Stimulated activated memory B cell treated with anti-CD40 and anti-IgM and Interleukin-4, amounts not matched to agents 10 μg/mL and 1 μg/mL and 100 μg/mL, for 72 hours (primary cell): ENCODE data around the gene MRPS9.
A peak's percentile ranks its signal among the peaks of the same experiment; 100 is the strongest.

Source experiments
- ATAC-seq: fragments of 150-1000 bp; cut with Tn5 transposase; 2 replicates; pipeline ENCODE4 v1.10.0; 2021
- H3K27ac Mint-ChIP-seq: one replicate; pipeline ENCODE4 v1.8.0; 2022; ENCODE audit warnings: mild to moderate bottlenecking, mixed read lengths
- H3K27me3 Mint-ChIP-seq: one replicate; pipeline ENCODE4 v1.8.0; 2022; ENCODE audit warnings: mixed read lengths
- H3K36me3 Mint-ChIP-seq: one replicate; pipeline ENCODE4 v1.8.0; 2022; ENCODE audit warnings: mixed read lengths
- H3K4me1 Mint-ChIP-seq: one replicate; pipeline ENCODE4 v1.8.0; 2022; ENCODE audit warnings: mixed read lengths
- H3K4me3 Mint-ChIP-seq: one replicate; pipeline ENCODE4 v1.8.0; 2022; ENCODE audit warnings: mild to moderate bottlenecking, moderate library complexity, mixed read lengths
- H3K9me3 Mint-ChIP-seq: one replicate; pipeline ENCODE4 v1.8.0; 2022; ENCODE audit warnings: mixed read lengths

Gene MRPS9

DNA sequence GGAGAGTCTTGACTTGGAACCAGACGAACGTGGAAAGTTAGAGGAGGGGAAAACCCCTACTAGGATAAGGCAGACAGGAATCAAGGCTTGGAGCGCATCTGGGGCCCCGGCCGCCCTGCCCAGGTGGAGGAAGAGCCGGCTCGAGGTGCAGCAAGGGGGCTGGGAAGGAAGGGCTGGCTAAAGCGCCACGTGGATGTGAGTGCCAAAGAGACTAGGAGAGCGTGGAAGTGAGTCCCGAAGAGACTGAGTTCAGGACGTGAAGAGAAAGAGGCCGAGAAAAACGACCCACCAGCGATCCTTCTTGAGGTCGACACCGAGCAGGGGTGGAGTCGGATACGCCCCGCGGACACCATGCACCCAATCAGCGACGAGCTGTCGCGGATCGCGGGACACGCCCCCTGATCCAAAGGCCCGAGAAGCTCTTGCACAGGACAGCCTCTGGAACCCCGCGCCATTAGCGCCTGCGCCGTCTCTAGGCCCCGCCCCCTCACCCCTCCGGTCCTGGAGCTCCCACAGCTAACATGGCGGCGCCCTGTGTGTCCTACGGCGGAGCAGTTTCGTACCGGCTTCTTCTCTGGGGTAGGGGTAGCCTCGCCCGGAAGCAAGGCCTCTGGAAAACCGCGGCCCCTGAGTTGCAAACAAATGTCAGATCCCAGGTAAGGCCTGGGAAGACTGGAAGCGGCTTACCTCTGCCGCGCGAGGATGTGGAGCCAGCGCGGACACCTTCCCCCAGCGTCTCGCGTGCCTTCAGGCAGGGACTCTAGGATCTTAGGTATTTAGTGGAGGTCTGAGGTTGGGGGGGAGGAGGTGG is at the start of gene MRPS9:
Gene MRPS9, plus strand, starts transcription at position 498 of the 811 bp plus-strand sequence. Its CDS starts 24 bp downstream, at position 522.
- H3K27me3 Mint-ChIP-seq = no peaks in the 10 kb centered on the region
- ATAC-seq = peak; percentile 99
- no peaks in the 10 kb centered on the region for H3K9me3 Mint-ChIP-seq
- no peaks in the 10 kb centered on the region for H3K36me3 Mint-ChIP-seq
- peaks cover 30% of the 10 kb centered on the region for H3K4me1 Mint-ChIP-seq
- H3K27ac Mint-ChIP-seq = peak within 1 kb of the TSS; percentile 89
- H3K4me3 Mint-ChIP-seq = peak within 1 kb of the TSS; percentile 98

DNA sequence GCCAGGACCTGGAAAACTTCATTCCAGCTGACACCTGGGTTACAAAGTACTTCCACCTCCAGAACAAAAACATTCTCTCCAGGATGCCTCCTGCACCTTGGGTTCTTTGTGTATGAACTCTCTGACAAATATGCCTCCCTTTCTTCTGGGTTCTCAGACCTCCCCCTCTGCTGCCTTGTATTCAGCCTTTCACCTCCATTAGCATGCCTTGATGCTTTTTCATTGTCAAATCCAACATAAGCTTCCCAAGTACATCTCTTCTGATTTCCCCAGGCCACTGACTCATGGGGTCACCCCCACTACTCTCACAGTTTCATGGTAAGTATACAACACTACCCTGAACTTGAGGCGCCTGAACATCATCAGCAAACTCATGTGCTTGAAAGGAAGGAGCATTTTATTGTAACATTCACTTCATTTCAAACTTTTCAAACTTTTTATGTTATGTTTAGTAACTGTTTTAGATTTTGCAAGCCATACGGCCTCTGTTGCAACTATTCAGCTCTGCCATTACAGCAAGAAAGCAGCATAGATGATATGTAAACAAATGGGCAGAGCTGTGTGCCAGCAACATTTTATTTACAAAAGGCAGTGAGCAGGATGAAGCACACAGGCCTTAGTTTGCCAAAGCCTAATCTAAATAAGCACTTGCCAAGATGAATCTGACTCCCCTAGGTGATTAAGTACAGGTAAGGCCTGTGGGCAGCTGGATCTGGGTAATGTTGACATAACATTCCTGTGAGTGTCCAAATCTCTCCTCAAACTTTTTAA is 32.5 kb upstream of the MRPS9 start:
- Mint-ChIP-seq H3K9me3 (peaks cover 24% of the 10 kb centered on the region), H3K4me3 (no peak overlapping the region), H3K27me3 (peaks cover 22% of the 10 kb centered on the region), H3K36me3 (no peaks in the 10 kb centered on the region), H3K27ac (no peak overlapping the region), H3K4me1 (no peaks in the 10 kb centered on the region)
- ATAC-seq = no peak

DNA sequence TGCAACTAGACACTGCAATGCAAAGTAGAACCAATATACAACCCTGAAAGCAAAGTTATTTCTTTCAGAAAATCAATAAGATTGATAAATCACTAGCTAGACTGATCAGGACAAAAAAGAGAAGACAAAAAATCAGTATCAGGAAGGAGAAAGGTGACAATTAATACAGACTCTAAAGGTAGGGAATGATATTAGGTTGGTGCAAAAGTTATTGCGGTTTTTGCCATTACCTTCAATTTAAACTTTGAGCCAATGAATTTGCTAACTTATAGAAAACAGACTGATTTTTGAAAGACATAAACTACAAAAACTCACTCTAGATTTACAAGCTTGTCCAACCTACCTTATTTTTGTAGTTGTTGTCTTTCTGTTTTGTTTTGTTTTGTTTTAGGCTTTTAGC is 30.5 kb upstream of the MRPS9 start:
- H3K9me3 Mint-ChIP-seq = peaks cover 18% of the 10 kb centered on the region
- peaks cover 13% of the 10 kb centered on the region for H3K27me3 Mint-ChIP-seq
- no peak for ATAC-seq
- no peaks in the 10 kb centered on the region for H3K4me1 Mint-ChIP-seq
- no peaks in the 10 kb centered on the region for H3K36me3 Mint-ChIP-seq
- H3K27ac Mint-ChIP-seq = no peak overlapping the region
- no peak overlapping the region for H3K4me3 Mint-ChIP-seq

DNA sequence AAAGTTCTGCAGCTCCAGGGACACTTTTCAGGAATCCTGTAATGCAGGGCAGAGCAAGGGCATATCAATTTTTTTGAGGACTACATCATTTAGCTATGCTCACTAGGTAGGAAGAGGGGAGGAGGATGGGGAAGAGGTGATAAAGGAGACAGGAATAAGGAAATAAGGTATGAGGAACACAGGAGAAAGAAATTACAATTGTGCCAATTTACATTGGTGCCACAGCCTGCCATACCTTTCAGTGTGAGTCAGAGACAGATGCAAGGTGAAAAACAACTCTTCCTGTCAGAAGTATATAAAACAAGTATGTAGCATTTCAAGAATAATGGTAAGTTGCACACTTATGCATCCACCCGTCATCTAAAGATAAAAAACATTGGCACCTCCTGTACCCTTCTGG is 5.4 kb upstream of the MRPS9 start:
- Mint-ChIP-seq H3K36me3 (no peaks in the 10 kb centered on the region), H3K27me3 (no peaks in the 10 kb centered on the region), H3K4me1 (peaks cover 6% of the 10 kb centered on the region), H3K4me3 (no peak overlapping the region), H3K27ac (no peak overlapping the region), H3K9me3 (no peaks in the 10 kb centered on the region)
- no peak for ATAC-seq

DNA sequence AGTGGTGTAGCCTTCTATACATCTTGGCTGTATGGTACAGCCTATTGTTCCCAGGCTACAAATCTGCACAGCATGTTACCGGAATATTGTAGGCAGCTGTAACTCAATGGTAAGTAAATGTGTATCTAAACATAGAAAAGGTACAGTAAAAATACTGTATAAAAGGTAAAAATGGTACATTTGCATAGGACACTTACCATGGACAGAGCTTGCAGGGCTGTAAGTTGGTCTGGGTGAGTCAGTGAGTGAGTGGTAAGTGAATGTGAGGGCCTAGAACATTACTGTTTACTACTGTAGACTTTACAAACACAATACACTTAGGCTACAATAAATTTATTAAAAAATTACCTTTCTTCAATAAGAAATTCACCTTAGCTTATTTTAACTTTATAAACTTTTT is 3.7 kb upstream of the MRPS9 start:
- H3K36me3 Mint-ChIP-seq = no peaks in the 10 kb centered on the region
- H3K9me3 Mint-ChIP-seq = no peaks in the 10 kb centered on the region
- H3K4me1 Mint-ChIP-seq = peaks cover 15% of the 10 kb centered on the region
- H3K4me3 Mint-ChIP-seq = no peak overlapping the region
- ATAC-seq = no peak
- H3K27ac Mint-ChIP-seq = no peak overlapping the region
- H3K27me3 Mint-ChIP-seq = no peaks in the 10 kb centered on the region

DNA sequence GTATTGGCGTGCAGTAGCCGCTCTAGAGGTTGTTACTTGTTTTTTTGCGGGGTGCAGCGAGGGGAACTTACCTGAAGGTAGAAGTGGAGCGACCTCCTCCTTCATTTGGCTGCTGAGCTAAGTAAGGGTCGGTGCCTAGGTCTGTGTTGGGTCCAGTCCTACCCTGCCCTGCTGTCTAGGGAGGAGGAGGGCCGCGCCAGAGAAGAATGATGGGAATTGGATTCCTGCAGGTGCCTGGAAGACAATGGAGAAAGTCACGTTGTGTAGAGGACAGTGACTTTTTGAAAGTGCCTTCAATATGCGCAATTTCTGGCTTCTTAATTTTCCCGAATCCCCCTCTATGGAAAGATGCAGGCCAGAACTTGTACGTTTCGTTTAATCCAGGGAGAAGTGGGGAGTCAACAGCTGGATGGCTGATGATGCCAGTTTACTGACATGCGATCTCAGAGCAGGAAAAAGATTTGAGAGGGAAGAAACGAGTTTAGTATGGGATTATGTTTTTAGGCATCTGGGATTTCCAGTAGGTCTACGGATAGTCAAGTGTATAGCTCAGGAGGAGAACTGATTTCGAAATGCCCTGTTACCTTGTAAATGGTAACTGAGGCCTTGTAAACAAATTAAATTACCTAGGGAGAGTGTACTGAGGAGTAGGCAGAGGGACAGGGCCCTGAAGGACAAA is 653 bp downstream of the MRPS9 start:
- H3K36me3 Mint-ChIP-seq = no peaks in the 10 kb centered on the region
- H3K27me3 Mint-ChIP-seq = no peaks in the 10 kb centered on the region
- no peak for ATAC-seq
- peaks cover 30% of the 10 kb centered on the region for H3K4me1 Mint-ChIP-seq
- no peaks in the 10 kb centered on the region for H3K9me3 Mint-ChIP-seq
- peak overlapping the region; percentile 98 for H3K4me3 Mint-ChIP-seq
- H3K27ac Mint-ChIP-seq = peak overlapping the region; percentile 89

DNA sequence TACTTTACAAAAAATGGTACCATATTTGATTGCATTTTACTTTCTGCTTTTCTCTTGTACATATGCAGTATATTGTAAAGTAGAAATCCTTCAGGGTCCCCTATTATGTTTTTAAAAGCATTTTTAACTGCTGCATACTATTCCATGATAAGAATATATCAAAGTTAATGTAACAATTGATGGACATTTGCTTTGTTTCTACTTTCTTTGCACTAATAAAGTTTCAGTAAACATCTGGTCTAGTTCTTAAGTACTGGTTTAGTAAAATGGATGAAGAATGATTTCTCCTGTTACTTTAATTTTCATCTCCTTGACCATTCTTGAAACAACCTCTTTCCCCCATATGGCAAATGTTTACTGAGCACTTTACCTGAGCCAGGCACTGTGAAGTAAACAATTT is 1.7 kb downstream of the MRPS9 start:
- Mint-ChIP-seq H3K36me3 (peaks cover 2% of the 10 kb centered on the region), H3K9me3 (no peaks in the 10 kb centered on the region), H3K4me3 (no peak overlapping the region), H3K4me1 (peaks cover 30% of the 10 kb centered on the region), H3K27ac (no peak overlapping the region), H3K27me3 (no peaks in the 10 kb centered on the region)
- no peak for ATAC-seq

DNA sequence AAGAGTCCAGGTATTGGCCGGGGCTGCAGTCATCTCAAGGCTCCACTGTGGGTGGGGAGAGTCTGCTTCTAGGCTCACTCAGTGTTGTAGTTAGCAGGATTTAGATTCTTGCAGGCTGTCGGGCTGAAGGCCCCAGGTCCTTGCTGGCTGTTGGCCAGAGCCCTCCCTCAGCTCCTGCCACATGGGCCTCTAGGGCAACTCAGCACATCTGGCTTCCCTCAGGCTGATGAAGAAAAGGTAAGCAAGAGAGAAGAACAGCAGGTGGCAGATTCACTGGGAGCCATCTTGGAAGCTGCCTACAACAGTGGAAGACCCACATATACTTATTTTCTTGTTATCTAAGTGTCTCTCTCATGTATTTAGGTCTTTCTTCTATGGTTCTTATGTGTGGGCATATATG is 4.3 kb downstream of the MRPS9 start:
- Mint-ChIP-seq H3K9me3 (no peaks in the 10 kb centered on the region), H3K4me1 (peaks cover 26% of the 10 kb centered on the region)

DNA sequence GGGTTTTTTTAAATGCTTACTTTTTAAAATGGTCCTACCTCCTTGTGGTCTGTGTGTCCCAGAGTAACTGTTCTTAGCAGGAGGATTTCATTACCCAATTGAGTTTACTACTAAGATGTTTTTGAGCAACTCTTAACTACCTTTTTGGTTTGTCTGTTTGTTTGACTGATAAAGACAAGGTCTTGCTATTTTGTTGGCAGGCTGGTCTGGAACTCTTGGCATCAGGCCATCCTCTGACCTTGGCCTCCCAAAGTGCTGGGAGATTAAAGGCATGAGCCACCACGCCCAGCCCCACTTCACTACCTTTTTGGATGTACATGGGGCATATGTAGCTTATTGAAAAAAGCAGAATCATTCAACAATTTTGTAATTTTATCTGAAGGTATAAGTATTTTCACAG is 14.9 kb downstream of the MRPS9 start:
- Mint-ChIP-seq H3K4me1 (peaks cover 15% of the 10 kb centered on the region), H3K27me3 (no peaks in the 10 kb centered on the region), H3K9me3 (peaks cover 6% of the 10 kb centered on the region), H3K4me3 (no peak overlapping the region), H3K36me3 (peaks cover 52% of the 10 kb centered on the region), H3K27ac (no peak overlapping the region)
- no peak for ATAC-seq

More for the DNA sequence above, 4.3 kb downstream of the MRPS9 start:
- Mint-ChIP-seq H3K36me3 (peaks cover 24% of the 10 kb centered on the region), H3K27me3 (no peaks in the 10 kb centered on the region), H3K4me3 (no peak overlapping the region), H3K27ac (no peak overlapping the region)
- ATAC-seq = no peak

DNA sequence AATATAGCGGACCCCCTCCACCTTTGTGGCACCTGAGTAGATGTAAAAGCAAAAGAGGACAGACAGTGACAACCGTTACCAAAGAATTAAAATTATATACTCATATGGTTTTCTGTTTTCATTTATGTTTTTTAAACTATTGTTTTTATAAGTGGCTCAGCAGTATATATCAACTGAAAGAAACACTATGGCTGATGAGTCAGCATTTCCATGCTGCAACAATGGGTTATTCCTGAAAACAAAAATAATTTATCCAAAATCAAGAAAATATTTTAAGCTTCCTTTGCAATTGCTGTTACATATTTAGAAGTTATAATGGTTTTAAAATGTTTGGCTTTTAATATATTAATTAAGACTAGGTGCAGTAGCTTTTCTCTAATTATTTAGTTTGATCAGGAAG is 17.7 kb downstream of the MRPS9 start:
- H3K4me3 Mint-ChIP-seq = no peak overlapping the region
- H3K4me1 Mint-ChIP-seq = peaks cover 20% of the 10 kb centered on the region
- peaks cover 6% of the 10 kb centered on the region for H3K9me3 Mint-ChIP-seq
- no peak overlapping the region for H3K27ac Mint-ChIP-seq
- H3K27me3 Mint-ChIP-seq = no peaks in the 10 kb centered on the region
- H3K36me3 Mint-ChIP-seq = peaks cover 37% of the 10 kb centered on the region
- no peak for ATAC-seq

DNA sequence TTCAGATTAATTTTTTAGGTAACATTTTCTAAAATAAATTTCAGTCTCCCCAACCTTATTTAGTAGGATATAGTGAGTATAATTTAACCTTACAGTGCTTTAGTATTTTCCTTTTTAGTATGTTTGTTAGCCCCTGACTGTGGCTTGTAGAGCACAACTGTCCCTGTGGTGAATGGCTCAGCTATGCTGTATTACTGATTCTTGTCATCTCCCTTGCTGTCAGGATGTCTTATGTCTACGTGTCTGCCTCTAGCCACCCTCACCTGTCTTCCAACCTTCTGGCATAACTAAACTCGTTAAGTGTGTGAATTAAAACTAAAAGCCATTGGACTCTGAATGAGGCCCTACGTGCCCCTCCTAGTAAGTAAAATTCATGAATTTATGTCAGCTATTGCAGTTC is 18.4 kb downstream of the MRPS9 start:
- Mint-ChIP-seq H3K4me1 (peaks cover 20% of the 10 kb centered on the region), H3K4me3 (no peak overlapping the region), H3K36me3 (peaks cover 36% of the 10 kb centered on the region), H3K9me3 (peaks cover 6% of the 10 kb centered on the region), H3K27ac (no peak overlapping the region), H3K27me3 (no peaks in the 10 kb centered on the region)
- ATAC-seq = no peak

DNA sequence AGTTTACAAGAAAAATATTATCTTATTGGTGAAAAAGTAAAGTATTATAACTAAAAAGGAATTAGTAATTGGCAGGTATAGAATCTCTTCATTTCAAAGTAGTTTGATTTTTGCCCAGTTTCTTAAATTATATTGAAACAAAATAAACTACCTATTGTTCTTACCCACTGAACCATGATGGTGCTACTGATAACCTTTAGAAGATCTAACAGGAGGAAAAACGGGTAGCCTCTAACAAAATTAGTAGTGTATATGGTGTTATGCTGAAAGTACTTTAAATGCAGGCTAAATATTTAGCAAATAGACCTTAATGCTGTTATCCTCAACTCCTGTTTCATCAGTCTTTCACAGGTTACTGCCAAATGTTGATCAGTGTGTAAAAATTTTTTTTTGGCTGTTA is 19.1 kb downstream of the MRPS9 start:
- H3K27ac Mint-ChIP-seq = peak overlapping the region; percentile 59

DNA sequence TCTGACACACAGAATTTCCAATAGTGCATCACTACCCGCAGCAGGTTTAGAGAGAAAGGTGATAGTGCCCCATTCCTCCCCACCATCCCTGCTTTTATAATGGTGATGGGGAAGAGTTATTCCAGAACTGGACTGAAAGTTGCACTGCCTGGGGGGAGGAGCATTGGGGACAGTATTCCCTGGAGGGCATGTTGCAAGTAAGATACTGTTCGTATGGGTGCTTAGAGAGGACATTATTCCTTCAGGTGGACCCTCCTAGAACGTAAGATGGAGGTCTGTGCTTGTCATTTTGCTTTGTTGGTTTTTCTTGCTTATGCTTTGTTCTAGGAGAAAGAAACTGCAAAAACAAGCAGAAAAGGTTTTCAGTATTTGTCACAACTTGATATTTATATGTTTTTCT is 23.7 kb downstream of the MRPS9 start:
- no peaks in the 10 kb centered on the region for H3K27me3 Mint-ChIP-seq
- peaks cover 27% of the 10 kb centered on the region for H3K4me1 Mint-ChIP-seq
- peaks cover 33% of the 10 kb centered on the region for H3K36me3 Mint-ChIP-seq
- no peak overlapping the region for H3K27ac Mint-ChIP-seq
- H3K4me3 Mint-ChIP-seq = no peak overlapping the region
- ATAC-seq = no peak
- H3K9me3 Mint-ChIP-seq = no peaks in the 10 kb centered on the region

More for the DNA sequence above, 19.1 kb downstream of the MRPS9 start:
- H3K4me1 Mint-ChIP-seq = peaks cover 20% of the 10 kb centered on the region
- ATAC-seq = no peak
- peaks cover 37% of the 10 kb centered on the region for H3K36me3 Mint-ChIP-seq
- peaks cover 5% of the 10 kb centered on the region for H3K9me3 Mint-ChIP-seq
- H3K27me3 Mint-ChIP-seq = no peaks in the 10 kb centered on the region
- no peak overlapping the region for H3K4me3 Mint-ChIP-seq

DNA sequence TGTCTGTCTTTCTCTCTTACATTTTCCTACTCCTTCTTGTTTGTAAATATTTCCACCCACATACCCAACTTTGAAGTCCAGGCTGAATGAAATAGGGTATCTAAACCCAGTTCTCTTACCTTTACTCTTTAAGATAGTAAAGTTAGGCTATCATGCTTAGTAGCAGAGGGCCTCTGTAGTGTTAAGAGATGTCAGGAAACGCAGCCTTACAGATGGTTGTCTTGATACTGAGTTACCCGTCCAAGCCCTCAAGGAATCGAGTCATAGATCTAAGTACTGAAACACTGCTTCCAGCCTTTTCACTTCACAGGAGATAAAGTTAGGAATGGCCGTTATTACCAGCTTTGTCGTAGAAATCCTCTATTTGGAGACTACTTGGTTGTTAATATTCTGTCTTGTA is 24.3 kb downstream of the MRPS9 start:
- no peaks in the 10 kb centered on the region for H3K9me3 Mint-ChIP-seq
- H3K27me3 Mint-ChIP-seq = no peaks in the 10 kb centered on the region
- H3K36me3 Mint-ChIP-seq = peaks cover 31% of the 10 kb centered on the region
- ATAC-seq = no peak
- H3K27ac Mint-ChIP-seq = no peak overlapping the region
- H3K4me1 Mint-ChIP-seq = peaks cover 25% of the 10 kb centered on the region
- H3K4me3 Mint-ChIP-seq = no peak overlapping the region

DNA sequence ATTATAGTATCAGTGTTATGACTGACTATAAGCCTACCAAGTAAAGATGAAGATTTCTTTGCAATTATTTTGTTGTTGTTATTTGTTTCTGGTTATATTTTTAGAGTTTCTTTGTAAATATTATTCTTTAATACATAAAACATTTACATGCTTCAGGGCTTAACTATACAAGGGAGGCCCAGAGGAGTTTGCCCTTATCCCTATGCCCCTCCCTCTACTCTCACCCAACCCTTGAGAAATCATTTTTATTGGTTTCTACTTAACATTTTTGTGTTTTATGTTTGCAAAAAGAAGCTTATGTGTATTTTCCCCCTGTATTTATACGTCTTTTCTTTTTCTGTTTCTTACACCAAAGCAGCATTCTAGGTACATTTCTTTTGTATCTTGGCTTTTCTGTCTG is 30.5 kb downstream of the MRPS9 start:
- H3K27me3 Mint-ChIP-seq = no peaks in the 10 kb centered on the region
- no peak overlapping the region for H3K4me3 Mint-ChIP-seq
- H3K9me3 Mint-ChIP-seq = no peaks in the 10 kb centered on the region
- peaks cover 35% of the 10 kb centered on the region for H3K36me3 Mint-ChIP-seq
- peaks cover 22% of the 10 kb centered on the region for H3K4me1 Mint-ChIP-seq
- H3K27ac Mint-ChIP-seq = no peak overlapping the region
- ATAC-seq = no peak
